Panc1 (cell line): Measurements from ENCODE around the gene PLEKHA8. TPM values are rescaled to one million over a fixed set of nuclear protein-coding genes. Genes with fewer than 3 reads are reported as not detected.

Source experiments
- ATAC-seq: fragments of 200-7000 bp; cut with Tn5 transposase; 2 replicates; pipeline ENCODE4 v1.9.1; 2020; ENCODE audit warnings: mild to moderate bottlenecking, moderate library complexity
- BruUV-seq: library from RNA; stranded (reverse); fragments of 400-500 nt; replicated peaks from 2 replicates; lab custom pipeline; 2021; lab: Mats Ljungman, UMichigan
- CTCF ChIA-PET: fragments of 300-600 bp; sonication (Branson Sonifier 250); formaldehyde crosslinking; loops from one replicate; lab custom pipeline; 2022; ENCODE audit warnings: antibody characterized with exemption; lab: Charles Lee
- POLR2A ChIA-PET: fragments of 300-600 bp; sonication (Branson Sonifier 250); formaldehyde crosslinking; loops from one replicate; lab custom pipeline; 2022; ENCODE audit warnings: antibody characterized with exemption; lab: Charles Lee
- DNase-seq: peaks from one replicate; pipeline ENCODE4 v3.0.0-alpha.2; 2010; ENCODE audit warnings: low read depth, low spot score
- H3K27ac ChIP-seq: 2 replicates; pipeline ENCODE4 v1.5.1; 2011; ENCODE audit warnings: mild to moderate bottlenecking, low read length, inconsistent platforms
- H3K27me3 ChIP-seq: fragments of 200-500 bp; sonication (Bioruptor generic); 2 replicates; pipeline ENCODE4 v1.6.0; 2014; ENCODE audit warnings: low read length, inconsistent platforms; ENCODE audit not compliant: control insufficient read depth, insufficient read depth
- H3K36me3 ChIP-seq: fragments of 200-500 bp; sonication (Bioruptor generic); 2 replicates; pipeline ENCODE4 v1.5.1; 2014; ENCODE audit warnings: inconsistent platforms, mild to moderate bottlenecking, low read length, moderate library complexity; ENCODE audit not compliant: control insufficient read depth, insufficient read depth
- H3K4me1 ChIP-seq: 2 replicates; pipeline ENCODE4 v1.5.1; 2011; ENCODE audit warnings: inconsistent platforms, mild to moderate bottlenecking, low read length, moderate library complexity; ENCODE audit not compliant: control insufficient read depth, insufficient read depth
- H3K4me3 ChIP-seq, 2 experiments: 2 replicates each; pipeline ENCODE4 v1.5.1; 2011 to 2012; ENCODE audit warnings: low read depth in 2 of 2, low read length in 2 of 2, mild to moderate bottlenecking in 2 of 2, inconsistent platforms in 1 of 2, moderate library complexity in 1 of 2
- H3K9me3 ChIP-seq: fragments of 200-500 bp; sonication (Bioruptor generic); 2 replicates; pipeline ENCODE4 v1.5.1; 2014; ENCODE audit warnings: low read depth, mild to moderate bottlenecking, inconsistent platforms, low read length, moderate library complexity; ENCODE audit not compliant: control insufficient read depth, insufficient read depth
- CTCF ChIP-seq: fragments of 450-650 bp; IDR thresholded peaks from 2 replicates; pipeline ENCODE4 v1.5.1; 2017; ENCODE audit warnings: mild to moderate bottlenecking
- POLR2AphosphoS5 ChIP-seq: IDR thresholded peaks from 2 replicates; pipeline ENCODE4 v1.6.1; 2012; ENCODE audit warnings: mild to moderate bottlenecking, low read depth, low read length, moderate library complexity
- REST ChIP-seq, 2 experiments: IDR thresholded peaks; 2 replicates each; pipeline ENCODE4 v1.6.1; 2011 to 2012; ENCODE audit warnings: low read depth in 2 of 2, control low read depth in 1 of 2, low read length in 1 of 2, mild to moderate bottlenecking in 1 of 2, moderate library complexity in 1 of 2; ENCODE audit not compliant: insufficient read depth in 1 of 2
- SIN3A ChIP-seq: IDR thresholded peaks from 2 replicates; pipeline ENCODE4 v1.6.1; 2012; ENCODE audit warnings: low read depth, mild to moderate bottlenecking, low read length, moderate library complexity, borderline replicate concordance; ENCODE audit not compliant: insufficient read depth
- TCF7L2 ChIP-seq: IDR thresholded peaks from 2 replicates; pipeline ENCODE4 v1.6.1; 2011; ENCODE audit warnings: mild to moderate bottlenecking, low read depth, low read length, inconsistent platforms
- in situ Hi-C: cut with HindIII; loops from 2 replicates; pipeline ENCODE4 v1.10.0; 2016; ENCODE audit warnings: low sequenced_read_pairs, low pct_unique_long_range_greater_than_20kb
- intact Hi-C: fragments of 100-400 bp; cut with micrococcal nuclease; formaldehyde crosslinking; loops from one replicate; pipeline ENCODE4 v1.10.0; 2022; ENCODE audit not compliant: unreplicated experiment
- total RNA-seq: library from RNA; stranded (reverse); gene quantifications from one replicate; pipeline ENCODE4 v1.2.1, GENCODE V29; 2021; ENCODE audit not compliant: unreplicated experiment

The PLEKHA8 gene
- total RNA-seq, 1 experiment from 2014 or later = 20.7 TPM

- CTCF ChIA-PET = interaction anchor here (0.5 kb wide), 1 partner anchor 1051 kb away, joined by 4 read pairs; no protein-coding TSS in a partner anchor
Measured at GRCh38 chr7:30083334-30083733, 55.1 kb downstream of the PLEKHA8 start.

GRCh38 chr7:30084212-30084611, 56.0 kb downstream of the PLEKHA8 start:
- intact Hi-C loops = no loop called here
- ATAC-seq = no peak

More at GRCh38 chr7:30083334-30083733, 55.1 kb downstream of the PLEKHA8 start:
- BruUV-seq = no TSS peak
- TF ChIP-seq REST (IDR thresholded peaks at IDR 0.05; ENCODE audit: insufficient read depth in 1 of 2, low read depth in 2 of 2, low read length in 1 of 2) (no peak), CTCF (no peak), SIN3A (no peak), POLR2AphosphoS5 (no peak)
- intact Hi-C loops = no loop called here
- Histone ChIP-seq H3K4me1 (no peaks in the 10 kb centered on the region), H3K4me3 (no peak overlapping the region), H3K27ac (no peak overlapping the region), H3K27me3 (no peaks in the 10 kb centered on the region), H3K9me3 (no peaks in the 10 kb centered on the region), H3K36me3 (0 out of 2 replicates have a peak, but pooled peaks cover 3% of the 10 kb centered on the region)
- POLR2A ChIA-PET = no interaction called here
- in situ Hi-C loops = no loop called here
- ATAC-seq (no peak), DNase-seq (no peak)

More at GRCh38 chr7:30084212-30084611, 56.0 kb downstream of the PLEKHA8 start:
- no peaks in the 10 kb centered on the region for H3K9me3 ChIP-seq
- H3K27me3 ChIP-seq = no peaks in the 10 kb centered on the region
- POLR2A ChIA-PET = no interaction called here
- no peaks in the 10 kb centered on the region for H3K4me1 ChIP-seq
- no peak for DNase-seq
- in situ Hi-C loops = no loop called here
- no peaks in the 10 kb centered on the region for H3K36me3 ChIP-seq
- TF ChIP-seq SIN3A = no peak
- TF ChIP-seq CTCF = no peak
- TF ChIP-seq REST (IDR thresholded peaks at IDR 0.05; ENCODE audit: insufficient read depth in 1 of 2, low read depth in 2 of 2, low read length in 1 of 2) = no peak
- TF ChIP-seq TCF7L2 = no peak
- no peak for TF ChIP-seq POLR2AphosphoS5
- no peak overlapping the region for H3K4me3 ChIP-seq
- no TSS peak for BruUV-seq
- CTCF ChIA-PET = no interaction called here
- no peak overlapping the region for H3K27ac ChIP-seq
